NCI-H748 (cell line): ENCODE measurements around the gene HMGB1.
A peak's percentile ranks its signal among the peaks of the same experiment; 100 is the strongest.

Experiments used
- DNase-seq: peaks from one replicate; lab custom pipeline; 2025; ENCODE audit not compliant: unreplicated experiment; lab: John Stamatoyannopoulos, UW

Gene HMGB1

GRCh38 chr13:30431269-30431940 lies 34.3 kb downstream of the HMGB1 start:
- DNase-seq, result no peak

GRCh38 chr13:30429721-30430694 lies 35.7 kb downstream of the HMGB1 start:
- DNase-seq, result no peak

GRCh38 chr13:30429235-30429634 lies 36.5 kb downstream of the HMGB1 start:
- DNase-seq, result no peak

- no peak for DNase-seq
Observed at GRCh38 chr13:30423891-30424290, 41.8 kb downstream of the HMGB1 start.

GRCh38 chr13:30422054-30422839 lies 43.5 kb downstream of the HMGB1 start, which contains the start of gene UBE2L5:
Gene UBE2L5, plus strand, starts transcription at chr13:30422493. Its CDS starts 5,498 bp downstream, at chr13:30427991.
- peak; percentile 96 for DNase-seq

- DNase-seq, result peak; percentile 90
Observed at GRCh38 chr13:30421093-30422053, 44.4 kb downstream of the HMGB1 start.

- DNase-seq, result no peak
Observed at GRCh38 chr13:30418717-30419459, 46.8 kb downstream of the HMGB1 start.

GRCh38 chr13:30418075-30418716 lies 47.5 kb downstream of the HMGB1 start:
- peak; percentile 51 for DNase-seq

- DNase-seq, result no peak
Observed at GRCh38 chr13:30416471-30416870, 49.3 kb downstream of the HMGB1 start.

- DNase-seq, result no peak
Observed at GRCh38 chr13:30415430-30416030, 50.2 kb downstream of the HMGB1 start.

- DNase-seq, result no peak
Observed at GRCh38 chr13:30413842-30414241, 51.9 kb downstream of the HMGB1 start.

GRCh38 chr13:30412346-30412745 lies 53.4 kb downstream of the HMGB1 start:
- DNase-seq, result no peak

- DNase-seq, result no peak
Observed at GRCh38 chr13:30410705-30411125, 55.0 kb downstream of the HMGB1 start.

- DNase-seq, result no peak
Observed at GRCh38 chr13:30409886-30410704, 55.6 kb downstream of the HMGB1 start.

GRCh38 chr13:30408319-30409101 lies 57.2 kb downstream of the HMGB1 start:
- DNase-seq, result peak; percentile 98

GRCh38 chr13:30406779-30407416 lies 58.8 kb downstream of the HMGB1 start:
- DNase-seq, result no peak
